ENCODE measurements around the gene SLC5A10. TPM values are rescaled to one million over a fixed set of nuclear protein-coding genes. Genes with fewer than 3 reads are reported as not detected.
"Not testable (repeated sequence)": the region's sequence is repeated elsewhere in the genome, so short reads cannot be mapped to it uniquely, and the experiment has no call there.

Gene SLC5A10
- total and polyA plus RNA-seq, 12 donors = 0.06 to 0.19 (median 0.10) TPM; not detected in 6

- ATAC-seq (no peak), DNase-seq (no peak)
- peaks cover 0 to 30% (median 18%) of the 10 kb centered on the region in 9 donors for H3K4me1 ChIP-seq
- TF ChIP-seq CTCF (IDR thresholded peaks at IDR 0.05) = no peak
- H3K27ac ChIP-seq = peak overlapping the region in 1 of 10 donors; percentile 23
- no peak overlapping the region for H3K4me3 ChIP-seq
- H3K27me3 ChIP-seq = no peaks in the 10 kb centered on the region
- H3K36me3 ChIP-seq = peaks cover 0 to 49% (median 8%) of the 10 kb centered on the region in 9 donors
- intact Hi-C loops (cut with DNase I) = loop anchor here in 2 of 10 donors (2.0 to 10.0 kb wide), 2 partner anchors 62 to 64 kb away; partner anchors contain the start of gene PRPSAP2 (in 1 of the 2)
- 29 to 45% methylated on average over 6 of the region's 6 CpGs for WGBS, 2 donors
- H3K9me3 ChIP-seq = no peaks in the 10 kb centered on the region
Observed at GRCh38 chr17:18920911-18921441, 31.0 kb upstream of the SLC5A10 start.

DNA sequence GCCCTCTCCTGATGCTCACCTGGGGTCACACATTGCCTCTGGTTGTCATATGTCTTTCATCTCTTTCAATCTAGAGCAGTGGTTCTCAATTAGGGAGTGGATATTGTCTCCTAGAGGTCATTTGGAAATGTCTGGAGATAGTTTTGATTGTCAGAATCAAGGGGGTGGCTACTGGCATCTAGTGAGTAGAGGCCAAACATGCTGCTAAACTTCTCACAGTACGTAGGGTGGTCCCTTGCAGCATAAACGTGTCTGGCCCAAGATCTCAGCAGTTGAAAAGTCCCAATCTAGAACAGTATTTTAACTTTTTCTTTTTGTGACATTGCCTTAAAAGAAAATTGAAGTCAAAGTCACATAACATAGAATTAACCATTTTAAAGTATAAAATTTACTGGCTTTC is 30.5 kb upstream of the SLC5A10 start:
- intact Hi-C loops (cut with DNase I) = loop anchor here in 2 of 10 donors (2.0 to 10.0 kb wide), 2 partner anchors 63 kb away; partner anchors contain the start of gene PRPSAP2 (in 1 of the 2)
- TF ChIP-seq CTCF (IDR thresholded peaks at IDR 0.05) = no peak
- WGBS, 2 donors = 63 to 67% methylated on average over 2 of the region's 2 CpGs
- DNase-seq (no peak), ATAC-seq (no peak)
- peak overlapping the region in 1 of 10 donors; percentile 23 for H3K27ac ChIP-seq
- H3K4me1 ChIP-seq = peaks cover 0 to 30% (median 18%) of the 10 kb centered on the region in 9 donors
- no peak overlapping the region for H3K4me3 ChIP-seq
- H3K27me3 ChIP-seq = no peaks in the 10 kb centered on the region
- H3K36me3 ChIP-seq = peaks cover 0 to 44% (median 5%) of the 10 kb centered on the region in 9 donors
- no peaks in the 10 kb centered on the region for H3K9me3 ChIP-seq

- DNase-seq (no peak), ATAC-seq (no peak)
- Histone ChIP-seq H3K9me3 (no peaks in the 10 kb centered on the region), H3K27ac (no peak overlapping the region), H3K4me3 (no peak overlapping the region), H3K27me3 (no peaks in the 10 kb centered on the region), H3K4me1 (peaks cover 0 to 30% (median 18%) of the 10 kb centered on the region in 9 donors), H3K36me3 (peaks cover 0 to 41% (median 0%) of the 10 kb centered on the region in 9 donors)
- WGBS, 2 donors = 70% methylated on average over 4 of the region's 4 CpGs
- intact Hi-C loops (cut with DNase I) = loop anchor here in 2 of 10 donors (2.0 to 10.0 kb wide), 2 partner anchors 63 kb away; partner anchors contain the start of gene PRPSAP2 (in 1 of the 2)
- no peak for TF ChIP-seq CTCF (IDR thresholded peaks at IDR 0.05)
Observed at GRCh38 chr17:18921912-18922451, 30.0 kb upstream of the SLC5A10 start.

DNA sequence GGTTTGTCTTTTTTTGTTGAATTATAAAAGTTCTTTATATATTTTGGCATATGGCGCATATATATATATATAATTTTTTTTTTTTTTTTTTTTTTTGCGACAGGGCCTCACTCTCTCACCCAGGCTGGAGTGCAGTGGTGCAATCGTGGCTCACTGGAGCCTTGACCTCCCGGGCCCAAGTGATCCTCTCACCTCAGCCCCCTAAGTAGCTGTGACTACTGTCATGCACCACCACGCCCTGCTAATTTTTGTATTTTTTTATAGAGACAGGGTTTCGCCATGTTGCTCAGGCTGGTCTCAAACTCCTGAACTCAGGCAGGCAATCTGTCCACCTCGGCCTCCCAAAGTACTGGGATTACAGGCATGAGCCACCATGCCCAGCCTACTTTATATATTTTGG is 29.4 kb upstream of the SLC5A10 start:
- H3K27ac ChIP-seq = not testable (repeated sequence)
- intact Hi-C loops (cut with DNase I) = loop anchor here in 1 of 10 donors (10.0 kb wide), 1 partner anchor 62 kb away; no protein-coding TSS in a partner anchor
- 97 to 98% methylated on average over 7 of the region's 7 CpGs for WGBS, 2 donors

More for the DNA sequence above, 29.4 kb upstream of the SLC5A10 start:
- Histone ChIP-seq H3K36me3 (peaks cover 0 to 42% (median 0%) of the 10 kb centered on the region in 9 donors), H3K4me1 (peaks cover 0 to 30% (median 18%) of the 10 kb centered on the region in 9 donors)
- ATAC-seq, H3K9me3 ChIP-seq, H3K4me3 ChIP-seq, H3K27me3 ChIP-seq, DNase-seq: not testable (repeated sequence)
